ENCODE data around the gene UBR1. TPM values are rescaled to one million over a fixed set of nuclear protein-coding genes. Genes with fewer than 3 reads are reported as not detected.

Gene UBR1
- total RNA-seq, 2 experiments from 2014 or later = 19.8 to 33.5 TPM

- ChIA-PET CTCF (ENCODE audit: unreplicated experiment) (no interaction called here), POLR2A (no interaction called here)
- intact Hi-C loops (cut with micrococcal nuclease; ENCODE audit: unreplicated experiment) = loop anchor here (10.0 kb wide), 1 partner anchor 60 kb away; no protein-coding TSS in a partner anchor
- no peak overlapping the region for H3K27ac ChIP-seq (ENCODE audit: low read depth, low read length, poor library complexity, severe bottlenecking)
- TF ChIP-seq EZH2phosphoT487 (IDR thresholded peaks at IDR 0.05; ENCODE audit: borderline replicate concordance, low read depth, low read length) (no peak), CTCF (conservative IDR thresholded peaks at IDR 0.05; ENCODE audit: low read length) (no peak)
- H3K4me2 ChIP-seq (ENCODE audit: low read length) = no peak overlapping the region
- no TSS peak for BruUV-seq (replicated peaks)
- DNase-seq (ENCODE audit: low spot score) = no peak
- H3K9me2 ChIP-seq (ENCODE audit: insufficient read depth, low read length) = no peaks in the 10 kb centered on the region
- H4K20me1 ChIP-seq (ENCODE audit: insufficient read depth, low read length) = 0 out of 2 replicates have a peak, but pooled peaks cover 7% of the 10 kb centered on the region
- H2AFZ ChIP-seq (ENCODE audit: low read length) = no peak overlapping the region
- H3K9me3 ChIP-seq (ENCODE audit: low read length) = no peaks in the 10 kb centered on the region
- no peaks in the 10 kb centered on the region for H3K4me1 ChIP-seq (ENCODE audit: insufficient read depth, low read length, poor library complexity, severe bottlenecking)
- no peak overlapping the region for H3K4me3 ChIP-seq (ENCODE audit: low read depth, low read length, poor library complexity, severe bottlenecking)
- peaks cover 71% of the 10 kb centered on the region for H3K79me2 ChIP-seq (ENCODE audit: insufficient read depth, low read depth, low read length)
- H3K36me3 ChIP-seq (ENCODE audit: insufficient read depth, low read length) = peaks cover 66% of the 10 kb centered on the region
These were observed 11.3 kb downstream of the UBR1 start for GRCh38 chr15:43094416-43095030.

DNA sequence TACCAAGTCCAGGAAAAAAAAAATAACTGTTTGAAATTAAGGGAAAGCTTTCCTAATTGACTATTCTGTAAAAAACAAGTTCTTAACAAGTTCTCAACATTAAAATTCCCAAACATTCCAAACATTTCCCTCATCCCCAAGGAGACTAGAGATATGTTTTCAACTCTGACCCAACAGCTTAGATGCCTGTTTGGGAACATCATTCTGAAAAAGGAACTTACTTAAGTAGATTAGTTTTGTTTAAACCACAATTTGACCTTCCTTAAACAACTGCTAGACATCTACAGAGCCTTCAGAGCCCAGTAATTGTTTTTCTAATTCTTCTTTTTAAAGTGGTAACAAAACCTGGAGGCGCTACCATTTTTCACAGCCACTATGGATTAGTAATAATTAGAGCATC lies 12.8 kb downstream of the UBR1 start:
- no peak for TF ChIP-seq EZH2phosphoT487 (IDR thresholded peaks at IDR 0.05; ENCODE audit: borderline replicate concordance, low read depth, low read length)
- TF ChIP-seq CTCF (conservative IDR thresholded peaks at IDR 0.05; ENCODE audit: low read length) = no peak
- CTCF ChIA-PET (ENCODE audit: unreplicated experiment) = no interaction called here
- no peak overlapping the region for H3K4me3 ChIP-seq (ENCODE audit: low read depth, low read length, poor library complexity, severe bottlenecking)
- no peak overlapping the region for H3K4me2 ChIP-seq (ENCODE audit: low read length)
- no TSS peak for BruUV-seq (replicated peaks)
- 0 out of 2 replicates have a peak, but pooled peaks cover 3% of the 10 kb centered on the region for H4K20me1 ChIP-seq (ENCODE audit: insufficient read depth, low read length)
- no peak overlapping the region for H3K27ac ChIP-seq (ENCODE audit: low read depth, low read length, poor library complexity, severe bottlenecking)
- intact Hi-C loops (cut with micrococcal nuclease; ENCODE audit: unreplicated experiment) = loop anchor here (10.0 kb wide), 1 partner anchor 58 kb away; no protein-coding TSS in a partner anchor
- no peaks in the 10 kb centered on the region for H3K4me1 ChIP-seq (ENCODE audit: insufficient read depth, low read length, poor library complexity, severe bottlenecking)
- H3K36me3 ChIP-seq (ENCODE audit: insufficient read depth, low read length) = peaks cover 61% of the 10 kb centered on the region
- peaks cover 75% of the 10 kb centered on the region for H3K79me2 ChIP-seq (ENCODE audit: insufficient read depth, low read depth, low read length)
- H3K9me2 ChIP-seq (ENCODE audit: insufficient read depth, low read length) = no peaks in the 10 kb centered on the region
- H3K9me3 ChIP-seq (ENCODE audit: low read length) = no peaks in the 10 kb centered on the region
- POLR2A ChIA-PET = interaction anchor here (0.7 kb wide), 1 partner anchor 317 kb away, joined by 3 read pairs; no protein-coding TSS in a partner anchor
- no peak overlapping the region for H2AFZ ChIP-seq (ENCODE audit: low read length)
- DNase-seq (ENCODE audit: low spot score) = no peak

GRCh38 chr15:43091859-43092258 lies 14.0 kb downstream of the UBR1 start:
- Histone ChIP-seq H3K36me3 (ENCODE audit: insufficient read depth, low read length) (peaks cover 57% of the 10 kb centered on the region), H3K9me2 (ENCODE audit: insufficient read depth, low read length) (no peaks in the 10 kb centered on the region), H3K4me1 (ENCODE audit: insufficient read depth, low read length, poor library complexity, severe bottlenecking) (no peaks in the 10 kb centered on the region), H2AFZ (ENCODE audit: low read length) (no peak overlapping the region), H3K4me3 (ENCODE audit: low read depth, low read length, poor library complexity, severe bottlenecking) (no peak overlapping the region), H3K27ac (ENCODE audit: low read depth, low read length, poor library complexity, severe bottlenecking) (no peak overlapping the region), H3K9me3 (ENCODE audit: low read length) (no peaks in the 10 kb centered on the region), H4K20me1 (ENCODE audit: insufficient read depth, low read length) (0 out of 2 replicates have a peak, but pooled peaks cover 3% of the 10 kb centered on the region), H3K79me2 (ENCODE audit: insufficient read depth, low read depth, low read length) (peaks cover 76% of the 10 kb centered on the region), H3K4me2 (ENCODE audit: low read length) (no peak overlapping the region)
- intact Hi-C loops (cut with micrococcal nuclease; ENCODE audit: unreplicated experiment) = loop anchor here (10.0 kb wide), 1 partner anchor 57 kb away; no protein-coding TSS in a partner anchor
- CTCF ChIA-PET (ENCODE audit: unreplicated experiment) = no interaction called here
- DNase-seq (ENCODE audit: low spot score) = no peak
- TF ChIP-seq EZH2phosphoT487 (IDR thresholded peaks at IDR 0.05; ENCODE audit: borderline replicate concordance, low read depth, low read length) = no peak
- TF ChIP-seq CTCF (conservative IDR thresholded peaks at IDR 0.05; ENCODE audit: low read length) = no peak
- no TSS peak for BruUV-seq (replicated peaks)
- POLR2A ChIA-PET = no interaction called here

Measured in OCI-LY7 (cell line).